IMR-90 (cell line): ENCODE measurements around the gene SPAG9. TPM values are rescaled to one million over a fixed set of nuclear protein-coding genes. Genes with fewer than 3 reads are reported as not detected.

Experiments
- ATAC-seq: fragments of 200-7000 bp; cut with Tn5 transposase; 2 replicates; pipeline ENCODE4 v1.9.1; 2020; ENCODE audit warnings: low read depth, mild to moderate bottlenecking, moderate library complexity
- BruUV-seq: library from RNA; stranded (reverse); fragments of 400-500 nt; replicated peaks from 2 replicates; lab custom pipeline; 2021; lab: Mats Ljungman, UMichigan
- CTCF ChIA-PET: fragments of 300-600 bp; formaldehyde crosslinking; extraction: SDS; loops from one replicate; lab custom pipeline; 2021; ENCODE audit warnings: antibody characterized with exemption; lab: Yijun Ruan, JAX
- POLR2A ChIA-PET: fragments of 300-600 bp; sonication (Branson Sonifier 250); formaldehyde crosslinking; loops from one replicate; lab custom pipeline; 2022; ENCODE audit warnings: antibody characterized with exemption; ENCODE audit not compliant: unreplicated experiment; lab: Charles Lee
- DNase-seq: peaks from one replicate; pipeline ENCODE4 v3.0.0; 2013
- H2AFZ ChIP-seq: replicated peaks from 2 replicates; pipeline ENCODE3; 2013; ENCODE audit warnings: low read length, mild to moderate bottlenecking; ENCODE audit not compliant: poor library complexity
- H2AK5ac ChIP-seq: 2 replicates; pipeline ENCODE4 v1.6.1; 2013; ENCODE audit warnings: low read depth, low read length, inconsistent platforms
- H2AK9ac ChIP-seq: replicated peaks from 2 replicates; pipeline ENCODE3; 2013; ENCODE audit warnings: mild to moderate bottlenecking, low read depth, low read length, moderate library complexity; ENCODE audit not compliant: poor library complexity
- H2BK120ac ChIP-seq: 2 replicates; pipeline ENCODE4 v1.6.1; 2013; ENCODE audit warnings: low read depth, low read length, inconsistent platforms
- H2BK15ac ChIP-seq: 3 replicates; pipeline ENCODE4 v1.6.1; 2013; ENCODE audit warnings: low read depth, low read length, inconsistent platforms
- H2BK20ac ChIP-seq: 2 replicates; pipeline ENCODE4 v1.6.1; 2013; ENCODE audit warnings: low read depth, mild to moderate bottlenecking, inconsistent platforms, low read length, moderate library complexity
- H2BK5ac ChIP-seq: 2 replicates; pipeline ENCODE4 v1.6.1; 2013; ENCODE audit warnings: mild to moderate bottlenecking, low read depth, low read length, inconsistent platforms; ENCODE audit not compliant: poor library complexity, severe bottlenecking
- H3K14ac ChIP-seq: replicated peaks from 2 replicates; pipeline ENCODE4 v1.6.1; 2013; ENCODE audit warnings: low read depth, low read length, inconsistent platforms
- H3K18ac ChIP-seq: 2 replicates; pipeline ENCODE4 v1.6.1; 2013; ENCODE audit warnings: low read depth, low read length, control low read depth
- H3K23ac ChIP-seq: 2 replicates; pipeline ENCODE4 v1.6.1; 2013; ENCODE audit warnings: low read depth, low read length, inconsistent platforms
- H3K27ac ChIP-seq: 2 replicates; pipeline ENCODE4 v1.5.1; 2013; ENCODE audit warnings: mild to moderate bottlenecking, control low read depth, low read length; ENCODE audit not compliant: insufficient read depth
- H3K27me3 ChIP-seq: 2 replicates; pipeline ENCODE4 v1.6.1; 2013; ENCODE audit warnings: low read length; ENCODE audit not compliant: control insufficient read depth, insufficient read depth
- H3K36me3 ChIP-seq: 2 replicates; pipeline ENCODE4 v1.6.1; 2013; ENCODE audit warnings: low read length, mixed read lengths; ENCODE audit not compliant: control insufficient read depth, insufficient read depth
- H3K4ac ChIP-seq: 2 replicates; pipeline ENCODE4 v1.6.1; 2013; ENCODE audit warnings: low read depth, low read length, inconsistent platforms
- H3K4me1 ChIP-seq: 2 replicates; pipeline ENCODE4 v1.6.1; 2013; ENCODE audit warnings: low read length, mixed read lengths; ENCODE audit not compliant: control insufficient read depth, insufficient read depth
- H3K4me2 ChIP-seq: 2 replicates; pipeline ENCODE4 v1.6.1; 2013; ENCODE audit warnings: low read depth, mild to moderate bottlenecking, control low read depth, low read length, moderate library complexity
- H3K4me3 ChIP-seq: 2 replicates; pipeline ENCODE4 v1.5.1; 2013; ENCODE audit warnings: low read depth, mild to moderate bottlenecking, control low read depth, low read length, moderate library complexity; ENCODE audit not compliant: insufficient read depth
- H3K56ac ChIP-seq: 2 replicates; pipeline ENCODE4 v1.6.1; 2013; ENCODE audit warnings: low read length, inconsistent platforms; ENCODE audit not compliant: insufficient read depth; ENCODE audit errors: extremely low read depth
- H3K79me1 ChIP-seq, 2 experiments: 2 replicates each; pipeline ENCODE4 v1.6.1; 2013; ENCODE audit warnings: low read length in 2 of 2, inconsistent platforms in 1 of 2, low read depth in 1 of 2
- H3K9ac ChIP-seq: 2 replicates; pipeline ENCODE4 v1.6.1; 2013; ENCODE audit warnings: low read depth, low read length, control low read depth
- H3K9me1 ChIP-seq: 2 replicates; pipeline ENCODE4 v1.6.1; 2013; ENCODE audit warnings: low read length, inconsistent platforms; ENCODE audit not compliant: insufficient read depth
- H3K9me3 ChIP-seq: 2 replicates; pipeline ENCODE4 v1.6.1; 2013; ENCODE audit warnings: low read length; ENCODE audit not compliant: control insufficient read depth, insufficient read depth
- H4K20me1 ChIP-seq: 2 replicates; pipeline ENCODE4 v1.6.1; 2013; ENCODE audit warnings: low read length, inconsistent platforms; ENCODE audit not compliant: insufficient read depth
- H4K5ac ChIP-seq: 2 replicates; pipeline ENCODE4 v1.6.1; 2013; ENCODE audit warnings: mild to moderate bottlenecking, low read depth, low read length, control low read depth
- H4K8ac ChIP-seq, 2 experiments: 2 replicates each; pipeline ENCODE4 v1.6.1; 2013; ENCODE audit warnings: low read depth in 2 of 2, low read length in 2 of 2, control low read depth in 1 of 2, inconsistent platforms in 1 of 2
- H4K91ac ChIP-seq: 2 replicates; pipeline ENCODE4 v1.6.1; 2013; ENCODE audit warnings: low read depth, low read length, inconsistent platforms; ENCODE audit not compliant: insufficient read depth
- FOS ChIP-seq: fragments of 150-350 bp; IDR thresholded peaks from 2 replicates; pipeline ENCODE4 v1.6.1; 2016; ENCODE audit warnings: low read depth, low read length
- POLR2A ChIP-seq: IDR thresholded peaks from 2 replicates; pipeline ENCODE4 v1.6.1; 2012; ENCODE audit warnings: mild to moderate bottlenecking, low read depth, low read length
- USF2 ChIP-seq: fragments of 150-350 bp; IDR thresholded peaks from 2 replicates; pipeline ENCODE4 v1.6.1; 2017; ENCODE audit warnings: mild to moderate bottlenecking, antibody characterized with exemption, low read length, low read depth
- WGBS, 2 experiments: methylation state at CpG; one replicate each; pipeline versions ENCODE4 v1.1.5 to v1.1.7; 2013; ENCODE audit warnings: missing lambda C conversion rate in 2 of 2; ENCODE audit not compliant: insufficient read length in 1 of 2; ENCODE audit errors: extremely low coverage in 2 of 2; 5-methylcytosine and 5-hydroxymethylcytosine counted together
- dilution Hi-C: fragments of 300-500 bp; cut with HindIII; formaldehyde crosslinking; loops from one replicate; pipeline ENCODE4 v1.14.3; 2018; ENCODE audit warnings: low sequenced_read_pairs; ENCODE audit not compliant: unreplicated experiment
- in situ Hi-C: fragments of 300-500 bp; cut with MboI; formaldehyde crosslinking; loops from 3 replicates; pipeline ENCODE4 v1.14.3; 2019; ENCODE audit warnings: low sequenced_read_pairs, inconsistent platforms, mixed read lengths
- intact Hi-C: fragments of 100-400 bp; cut with micrococcal nuclease; formaldehyde crosslinking; loops from 2 replicates; pipeline ENCODE4 v1.10.0; 2022
- polyA plus RNA-seq, 3 experiments: library from polyadenylated mRNA; depleted of rRNA; stranded (reverse); fragments of >200 nt; gene quantifications; 2 replicates each; pipeline ENCODE4 v1.2.3, GENCODE V29; 2012; ENCODE audit warnings: low replicate concordance in 1 of 3
- total RNA-seq: library from RNA; depleted of rRNA; stranded (reverse); fragments of >200 nt; gene quantifications from 2 replicates; pipeline ENCODE4 v1.2.3, GENCODE V29; 2012

Gene SPAG9
- total and polyA plus RNA-seq, 2 of the 4 experiments (the other 2 are of a cell fraction), result 26.7 to 75.5 TPM

DNA sequence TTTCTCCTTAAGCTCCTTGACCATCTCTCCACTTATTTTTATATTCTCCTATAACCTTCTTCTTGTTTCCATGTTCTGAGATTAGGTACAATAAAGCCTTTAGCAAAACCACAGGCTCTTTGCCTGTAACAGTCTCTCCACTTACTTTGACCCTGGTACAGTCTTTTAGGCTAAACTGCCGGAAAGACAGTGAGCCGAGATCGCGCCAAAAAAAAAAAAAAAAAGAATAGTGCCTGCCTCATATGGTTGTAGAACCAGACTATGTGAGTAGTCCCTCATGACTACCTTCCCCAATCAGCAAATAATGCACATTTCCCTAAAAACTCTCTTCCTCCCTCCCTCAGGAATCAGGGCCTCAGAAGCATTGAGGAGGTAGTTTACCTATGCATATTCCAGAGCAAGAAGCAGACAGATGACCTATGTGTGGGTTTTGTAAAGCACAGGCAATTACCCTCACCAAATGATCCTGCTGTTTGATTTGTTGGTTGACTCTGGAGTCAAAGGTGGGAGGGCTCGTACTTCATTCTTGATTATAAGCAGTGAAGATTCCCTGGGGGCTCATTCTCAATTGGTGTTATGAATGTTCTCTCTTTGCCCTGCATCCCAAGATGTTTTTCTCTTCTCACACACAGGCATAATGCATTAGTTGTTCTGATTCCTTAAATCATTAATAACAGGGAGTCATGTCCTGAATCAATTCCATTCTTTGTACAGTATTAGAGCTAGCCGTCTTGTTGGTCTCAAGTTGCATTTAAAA is 23.8 kb upstream of the SPAG9 start:
- dilution Hi-C loops (no loop called here), in situ Hi-C loops (loop anchor here (10.0 kb wide), 1 partner anchor 280 kb away; the partner anchor contains the start of gene TOB1), intact Hi-C loops (no loop called here)
- Histone ChIP-seq H2AFZ (no peak overlapping the region), H2BK20ac (no peak overlapping the region), H3K4me2 (no peak overlapping the region), H3K27me3 (no peaks in the 10 kb centered on the region), H4K20me1 (no peaks in the 10 kb centered on the region), H3K27ac (no peak overlapping the region), H3K4ac (no peak overlapping the region), H3K36me3 (no peaks in the 10 kb centered on the region), H3K4me3 (no peak overlapping the region), H3K9me3 (no peaks in the 10 kb centered on the region), H2BK5ac (no peak overlapping the region), H2BK120ac (no peak overlapping the region), H3K56ac (no peak overlapping the region), H4K8ac (no peak overlapping the region), H3K9ac (no peak overlapping the region), H3K4me1 (no peaks in the 10 kb centered on the region), H4K5ac (no peak overlapping the region), H4K91ac (no peak overlapping the region), H3K79me1 (no peaks in the 10 kb centered on the region), H2BK15ac (no peak overlapping the region), H3K14ac (no peak overlapping the region), H3K18ac (no peak overlapping the region), H3K23ac (no peak overlapping the region), H2AK9ac (no peak overlapping the region), H3K9me1 (peaks cover 6% of the 10 kb centered on the region; the same call in 1 of the 2 replicates), H2AK5ac (no peak overlapping the region)
- ATAC-seq, result no peak
- POLR2A ChIA-PET, result no interaction called here
- no CpG with 5 or more reads among the region's 6 CpGs for WGBS, 2 experiments
- BruUV-seq, result no TSS peak
- no peak for DNase-seq
- no peak for TF ChIP-seq FOS
- TF ChIP-seq POLR2A, result no peak
- TF ChIP-seq USF2, result no peak
- CTCF ChIA-PET, result no interaction called here
